Immature natural killer cell (primary cell): ENCODE measurements around the gene XPC. TPM values are rescaled to one million over a fixed set of nuclear protein-coding genes. Genes with fewer than 3 reads are reported as not detected.

Experiments used
- DNase-seq, 3 donors: peaks; one replicate each; pipeline ENCODE4 v3.0.0; 2022; ENCODE audit warnings: mixed read lengths in 1 of 3
- H3K27ac Mint-ChIP-seq, 6 donors: one replicate each; pipeline ENCODE4 v1.8.0; 2020; ENCODE audit warnings: mixed read lengths in 6 of 6, mild to moderate bottlenecking in 5 of 6, inconsistent platforms in 4 of 6, moderate library complexity in 3 of 6
- H3K27me3 Mint-ChIP-seq, 3 donors: one replicate each; pipeline ENCODE4 v1.8.0; 2020 to 2021; ENCODE audit warnings: low read depth in 3 of 3, mild to moderate bottlenecking in 3 of 3, mixed read lengths in 3 of 3, moderate library complexity in 3 of 3, inconsistent platforms in 1 of 3
- H3K36me3 Mint-ChIP-seq, 3 donors: one replicate each; pipeline ENCODE4 v1.8.0; 2020; ENCODE audit warnings: mixed read lengths in 3 of 3, inconsistent platforms in 2 of 3, mild to moderate bottlenecking in 2 of 3
- H3K4me1 Mint-ChIP-seq, 2 donors: one replicate each; pipeline ENCODE4 v1.8.0; 2020; ENCODE audit warnings: inconsistent platforms in 2 of 2, mild to moderate bottlenecking in 2 of 2, mixed read lengths in 2 of 2, moderate library complexity in 1 of 2
- H3K4me3 Mint-ChIP-seq, 5 donors: one replicate each; pipeline ENCODE4 v1.8.0; 2020; ENCODE audit warnings: mild to moderate bottlenecking in 5 of 5, mixed read lengths in 5 of 5, inconsistent platforms in 3 of 5, moderate library complexity in 3 of 5
- H3K9me3 Mint-ChIP-seq, 6 donors: one replicate each; pipeline ENCODE4 v1.8.0; 2020; ENCODE audit warnings: mild to moderate bottlenecking in 6 of 6, mixed read lengths in 6 of 6, inconsistent platforms in 4 of 6, moderate library complexity in 3 of 6
- polyA plus RNA-seq, 3 donors: library from polyadenylated mRNA; unstranded; fragments of 300-500 nt; fragmentation: Illumina TruSeq; gene quantifications; one replicate each; pipeline ENCODE4 v1.2.3, GENCODE V29; 2021

XPC gene
- polyA plus RNA-seq, 3 donors from 2014 or later, result 20.3 to 32.2 (median 22.6) TPM

- Mint-ChIP-seq H3K4me1 (no peaks in the 10 kb centered on the region), H3K27ac (peak overlapping the region in 4 of 6 donors; percentile 17 to 55 (median 26)), H3K36me3 (peaks cover 53 to 72% (median 54%) of the 10 kb centered on the region in 3 donors), H3K27me3 (peaks cover 0 to 2% (median 1%) of the 10 kb centered on the region in 3 donors), H3K9me3 (peaks cover 0 to 5% (median 3%) of the 10 kb centered on the region in 6 donors), H3K4me3 (no peak overlapping the region)
- DNase-seq, result no peak
Observed at GRCh38 chr3:14156201-14156600, 22.2 kb downstream of the XPC start.

GRCh38 chr3:14154895-14155440, 23.4 kb downstream of the XPC start:
- peaks cover 0 to 7% (median 1%) of the 10 kb centered on the region in 3 donors for H3K27me3 Mint-ChIP-seq
- peak overlapping the region in 1 of 6 donors; percentile 80 for H3K27ac Mint-ChIP-seq
- no peaks in the 10 kb centered on the region for H3K9me3 Mint-ChIP-seq
- H3K36me3 Mint-ChIP-seq, result peaks cover 40 to 68% (median 42%) of the 10 kb centered on the region in 3 donors
- DNase-seq, result no peak
- H3K4me1 Mint-ChIP-seq, result no peaks in the 10 kb centered on the region
- H3K4me3 Mint-ChIP-seq, result no peak overlapping the region

DNA sequence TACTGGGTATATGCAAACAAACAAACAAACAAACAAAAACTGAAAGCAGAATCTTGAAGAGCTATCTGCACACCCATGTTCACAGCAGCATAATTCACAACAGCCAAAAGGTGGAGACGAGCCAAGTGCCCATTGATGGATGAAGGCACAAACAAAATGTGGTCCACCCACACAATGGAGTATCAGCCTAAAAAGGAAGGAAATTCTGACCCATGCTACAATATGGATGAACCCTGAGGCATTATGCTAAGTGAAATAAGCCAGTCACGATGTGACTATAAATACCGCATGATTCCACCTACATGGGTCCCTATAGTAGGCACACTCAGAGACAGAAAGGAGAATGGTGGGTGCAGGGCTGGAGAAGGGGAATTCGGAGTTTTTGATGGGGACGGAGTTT, 24.1 kb downstream of the XPC start:
- H3K36me3 Mint-ChIP-seq, result peaks cover 37 to 61% (median 39%) of the 10 kb centered on the region in 3 donors

DNA sequence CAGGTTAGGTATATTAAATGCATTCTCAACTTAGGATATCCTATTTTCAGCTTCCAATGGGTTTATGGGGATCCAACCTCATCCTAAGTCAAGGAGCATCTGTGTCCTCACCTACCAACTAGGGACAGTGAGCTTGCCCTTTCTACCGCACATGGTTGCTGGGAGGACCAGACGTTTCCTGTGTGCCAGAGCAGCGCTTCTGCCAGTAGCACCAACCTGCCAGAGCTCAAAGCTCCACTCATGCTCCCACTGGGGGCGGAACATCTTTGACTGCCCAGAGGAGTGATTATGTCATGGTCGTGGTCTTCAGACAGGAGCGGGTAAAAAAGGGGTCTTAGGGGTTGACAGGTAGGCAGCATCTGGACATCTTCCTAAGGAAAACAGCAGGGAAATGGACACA, 24.7 kb downstream of the XPC start:
- DNase-seq, result no peak
- no peak overlapping the region for H3K4me3 Mint-ChIP-seq
- H3K36me3 Mint-ChIP-seq, result peaks cover 31 to 55% (median 33%) of the 10 kb centered on the region in 3 donors
- peak overlapping the region in 2 of 6 donors; percentile 6 to 55 for H3K27ac Mint-ChIP-seq
- H3K9me3 Mint-ChIP-seq, result no peaks in the 10 kb centered on the region
- peaks cover 0 to 7% (median 1%) of the 10 kb centered on the region in 3 donors for H3K27me3 Mint-ChIP-seq
- H3K4me1 Mint-ChIP-seq, result no peaks in the 10 kb centered on the region

More for the DNA sequence above, 24.1 kb downstream of the XPC start:
- Mint-ChIP-seq H3K27me3 (peaks cover 0 to 7% (median 1%) of the 10 kb centered on the region in 3 donors), H3K27ac (peak overlapping the region in 2 of 6 donors; percentile 0 to 8), H3K9me3 (no peaks in the 10 kb centered on the region), H3K4me3 (no peak overlapping the region), H3K4me1 (no peaks in the 10 kb centered on the region)
- DNase-seq, result no peak

DNA sequence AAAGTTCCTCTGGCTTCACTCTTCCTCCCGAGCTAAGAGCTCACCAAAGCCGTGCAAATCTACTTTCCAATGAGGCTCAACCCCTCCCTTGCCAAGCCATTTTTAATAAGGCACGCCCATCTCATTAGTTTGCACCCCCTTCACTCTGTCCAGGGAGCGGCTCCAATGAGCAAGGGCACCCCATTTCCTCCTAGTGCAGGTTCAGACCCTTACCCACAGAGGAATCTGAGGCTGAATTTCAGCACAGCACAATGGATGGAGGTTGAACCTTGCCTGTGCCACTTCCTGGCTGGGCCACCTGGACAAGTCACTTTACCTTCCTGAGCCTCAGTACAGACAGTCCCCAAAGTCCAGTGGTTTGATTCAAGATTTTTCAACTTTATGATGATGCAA, 25.4 kb downstream of the XPC start:
- Mint-ChIP-seq H3K9me3 (no peaks in the 10 kb centered on the region), H3K4me3 (no peak overlapping the region), H3K4me1 (no peaks in the 10 kb centered on the region), H3K36me3 (peaks cover 24 to 48% (median 26%) of the 10 kb centered on the region in 3 donors), H3K27me3 (peaks cover 0 to 7% (median 1%) of the 10 kb centered on the region in 3 donors), H3K27ac (peak overlapping the region in 2 of 6 donors; percentile 34 to 39)
- no peak for DNase-seq

- Mint-ChIP-seq H3K36me3 (peaks cover 22 to 46% (median 23%) of the 10 kb centered on the region in 3 donors), H3K4me3 (no peak overlapping the region)
- no peak for DNase-seq
Observed at GRCh38 chr3:14152233-14152962, 26.0 kb downstream of the XPC start.

GRCh38 chr3:14151471-14152083, 26.8 kb downstream of the XPC start:
- Mint-ChIP-seq H3K27ac (peak overlapping the region in 1 of 6 donors; percentile 29), H3K27me3 (peaks cover 0 to 7% (median 1%) of the 10 kb centered on the region in 3 donors), H3K4me3 (no peak overlapping the region), H3K36me3 (peaks cover 18 to 44% (median 26%) of the 10 kb centered on the region in 3 donors), H3K9me3 (no peaks in the 10 kb centered on the region), H3K4me1 (peaks cover 0 to 2% of the 10 kb centered on the region in 2 donors)
- DNase-seq, result no peak

More at GRCh38 chr3:14152233-14152962, 26.0 kb downstream of the XPC start:
- Mint-ChIP-seq H3K9me3 (no peaks in the 10 kb centered on the region), H3K4me1 (no peaks in the 10 kb centered on the region), H3K27ac (peak overlapping the region in 2 of 6 donors; percentile 34 to 39), H3K27me3 (peaks cover 0 to 7% (median 1%) of the 10 kb centered on the region in 3 donors)

GRCh38 chr3:14150491-14151230, 27.7 kb downstream of the XPC start:
- peaks cover 17 to 40% (median 21%) of the 10 kb centered on the region in 3 donors for H3K36me3 Mint-ChIP-seq
- H3K27me3 Mint-ChIP-seq, result peaks cover 0 to 7% (median 2%) of the 10 kb centered on the region in 3 donors
- no peak overlapping the region for H3K4me3 Mint-ChIP-seq
- peak overlapping the region in 4 of 6 donors; percentile 23 to 88 (median 75) for H3K27ac Mint-ChIP-seq
- no peak for DNase-seq
- H3K9me3 Mint-ChIP-seq, result no peaks in the 10 kb centered on the region
- peaks cover 0 to 6% of the 10 kb centered on the region in 2 donors for H3K4me1 Mint-ChIP-seq

- Mint-ChIP-seq H3K4me3 (no peak overlapping the region), H3K9me3 (no peaks in the 10 kb centered on the region), H3K27ac (peak overlapping the region in 5 of 6 donors; percentile 23 to 88 (median 51)), H3K4me1 (peaks cover 4 to 12% of the 10 kb centered on the region in 2 donors), H3K27me3 (peaks cover 0 to 7% (median 2%) of the 10 kb centered on the region in 3 donors), H3K36me3 (peaks cover 17 to 44% (median 21%) of the 10 kb centered on the region in 3 donors)
- no peak for DNase-seq
Observed at GRCh38 chr3:14150078-14150477, 28.3 kb downstream of the XPC start.

GRCh38 chr3:14148041-14148985, 30.1 kb downstream of the XPC start:
- H3K4me1 Mint-ChIP-seq, result peaks cover 21 to 30% of the 10 kb centered on the region in 2 donors

DNA sequence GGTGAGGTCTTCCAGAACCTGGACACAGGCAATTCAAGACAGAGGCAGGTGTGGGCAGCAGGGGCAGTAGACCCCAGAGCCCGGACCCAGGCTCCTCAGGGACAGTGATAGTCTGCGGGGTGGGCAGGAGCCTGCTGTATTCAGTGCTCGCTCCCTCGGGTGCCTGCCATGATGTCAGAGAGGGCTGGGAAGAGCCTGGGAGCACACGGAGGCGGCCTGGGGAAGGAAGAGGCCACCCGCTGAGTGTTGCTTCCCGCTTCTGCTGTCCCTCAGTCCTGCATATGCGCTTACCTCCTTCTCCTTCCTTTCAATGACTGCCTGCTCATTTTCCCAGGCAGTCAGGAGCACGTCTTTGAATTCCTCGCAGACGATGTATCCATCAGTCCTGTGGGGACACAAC, 30.8 kb downstream of the XPC start:
- Mint-ChIP-seq H3K4me1 (peaks cover 28 to 37% of the 10 kb centered on the region in 2 donors), H3K36me3 (peaks cover 7 to 36% (median 14%) of the 10 kb centered on the region in 3 donors), H3K27me3 (peaks cover 13 to 21% (median 21%) of the 10 kb centered on the region in 3 donors), H3K4me3 (no peak overlapping the region), H3K9me3 (no peaks in the 10 kb centered on the region), H3K27ac (peak overlapping the region; percentile 85 to 100 (median 97))
- DNase-seq, result no peak

More at GRCh38 chr3:14148041-14148985, 30.1 kb downstream of the XPC start:
- peaks cover 7 to 38% (median 16%) of the 10 kb centered on the region in 3 donors for H3K36me3 Mint-ChIP-seq
- DNase-seq, result no peak
- H3K9me3 Mint-ChIP-seq, result no peaks in the 10 kb centered on the region
- peak overlapping the region in 5 of 6 donors; percentile 85 to 99 (median 95) for H3K27ac Mint-ChIP-seq
- peaks cover 8 to 16% (median 16%) of the 10 kb centered on the region in 3 donors for H3K27me3 Mint-ChIP-seq
- H3K4me3 Mint-ChIP-seq, result no peak overlapping the region

DNA sequence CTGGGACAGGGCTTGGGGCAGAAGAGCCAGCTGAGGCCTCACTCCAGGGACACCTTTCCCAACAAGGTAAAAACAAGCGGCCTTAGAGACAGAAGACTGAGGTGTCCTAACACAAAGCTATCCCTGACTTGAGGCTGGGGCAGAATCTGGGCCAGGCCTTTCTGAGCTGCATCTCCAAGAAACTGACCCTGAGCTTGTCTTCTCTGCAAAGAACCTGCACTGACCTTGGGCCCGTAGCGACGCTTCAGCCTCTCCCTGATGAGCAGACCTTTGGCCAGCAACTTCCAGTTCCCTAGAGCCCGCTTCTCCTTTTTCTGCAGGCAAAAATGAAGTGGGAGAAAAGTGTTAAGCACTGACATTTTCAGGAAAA, 31.4 kb downstream of the XPC start:
- Mint-ChIP-seq H3K9me3 (no peaks in the 10 kb centered on the region), H3K27ac (peak overlapping the region; percentile 85 to 100 (median 97)), H3K4me3 (peak overlapping the region in 1 of 5 donors; percentile 36), H3K27me3 (peaks cover 15 to 27% (median 25%) of the 10 kb centered on the region in 3 donors), H3K36me3 (peaks cover 7 to 30% (median 8%) of the 10 kb centered on the region in 3 donors), H3K4me1 (peaks cover 34 to 42% of the 10 kb centered on the region in 2 donors)
- no peak for DNase-seq
